Spinal cord (tissue), 10 donors: Measurements from ENCODE around the gene ONECUT3. TPM values are rescaled to one million over a fixed set of nuclear protein-coding genes. Genes with fewer than 3 reads are reported as not detected.
"Not testable (repeated sequence)": the region's sequence is repeated elsewhere in the genome, so short reads cannot be mapped to it uniquely, and the experiment has no call there.

Experiments
- DNase-seq, 6 donors: peaks; one replicate each; pipeline versions ENCODE4 v3.0.0 to v3.0.0-alpha.2; 2013 to 2015; ENCODE audit warnings: low spot score in 6 of 6, low read depth in 4 of 6
- H3K27ac ChIP-seq: one replicate; pipeline ENCODE4 v1.5.1; 2013; ENCODE audit warnings: low read depth, low read length, control low read depth
- H3K27me3 ChIP-seq: one replicate; pipeline ENCODE4 v1.6.1; 2013; ENCODE audit warnings: low read length; ENCODE audit not compliant: control insufficient read depth, insufficient read depth
- H3K36me3 ChIP-seq: one replicate; pipeline ENCODE4 v1.6.1; 2013; ENCODE audit warnings: low read length; ENCODE audit not compliant: control insufficient read depth, insufficient read depth
- H3K4me1 ChIP-seq: one replicate; pipeline ENCODE4 v1.6.1; 2013; ENCODE audit warnings: low read length; ENCODE audit not compliant: control insufficient read depth, insufficient read depth
- H3K4me3 ChIP-seq: one replicate; pipeline ENCODE4 v1.5.1; 2013; ENCODE audit warnings: low read depth, low read length, control low read depth
- H3K9me3 ChIP-seq: one replicate; pipeline ENCODE4 v1.6.1; 2013; ENCODE audit warnings: low read length; ENCODE audit not compliant: control insufficient read depth, insufficient read depth
- WGBS: methylation state at CpG from one replicate; pipeline ENCODE4 v1.1.5; 2013; ENCODE audit warnings: missing lambda C conversion rate; ENCODE audit not compliant: insufficient coverage; 5-methylcytosine and 5-hydroxymethylcytosine counted together
- long read RNA-seq, 4 donors: transcript quantifications; one replicate each; lab custom pipeline, GENCODE V29; 2026
- polyA plus RNA-seq, 2 donors: library from polyadenylated mRNA; unstranded; fragments of 120-200 nt; gene quantifications; one replicate each; pipeline ENCODE4 v1.2.1, GENCODE V29; 2013; ENCODE audit not compliant: insufficient read length in 2 of 2
- total RNA-seq, 2 donors: library from RNA; depleted of rRNA in 1 of 2; stranded (reverse); fragments of 120-200 nt in 1 of 2; fragments of >200 nt in 1 of 2; gene quantifications; one replicate each; pipeline versions ENCODE4 v1.2.3 to v1.2.4, GENCODE V29; 2013 to 2014
- donor health status: healthy.

ONECUT3 gene
- under 1 TPM in 1 of 2 donors, not detected in 1; 0.06 TPM for total RNA-seq
- polyA plus RNA-seq, result under 1 TPM; 0.62 to 0.66 TPM
- long read RNA-seq, donor 1, result 0 reads
- long read RNA-seq, donor 2, result 0 reads
- long read RNA-seq, donor 3, result 0 reads
- long read RNA-seq, donor 4, result 0 reads

DNA sequence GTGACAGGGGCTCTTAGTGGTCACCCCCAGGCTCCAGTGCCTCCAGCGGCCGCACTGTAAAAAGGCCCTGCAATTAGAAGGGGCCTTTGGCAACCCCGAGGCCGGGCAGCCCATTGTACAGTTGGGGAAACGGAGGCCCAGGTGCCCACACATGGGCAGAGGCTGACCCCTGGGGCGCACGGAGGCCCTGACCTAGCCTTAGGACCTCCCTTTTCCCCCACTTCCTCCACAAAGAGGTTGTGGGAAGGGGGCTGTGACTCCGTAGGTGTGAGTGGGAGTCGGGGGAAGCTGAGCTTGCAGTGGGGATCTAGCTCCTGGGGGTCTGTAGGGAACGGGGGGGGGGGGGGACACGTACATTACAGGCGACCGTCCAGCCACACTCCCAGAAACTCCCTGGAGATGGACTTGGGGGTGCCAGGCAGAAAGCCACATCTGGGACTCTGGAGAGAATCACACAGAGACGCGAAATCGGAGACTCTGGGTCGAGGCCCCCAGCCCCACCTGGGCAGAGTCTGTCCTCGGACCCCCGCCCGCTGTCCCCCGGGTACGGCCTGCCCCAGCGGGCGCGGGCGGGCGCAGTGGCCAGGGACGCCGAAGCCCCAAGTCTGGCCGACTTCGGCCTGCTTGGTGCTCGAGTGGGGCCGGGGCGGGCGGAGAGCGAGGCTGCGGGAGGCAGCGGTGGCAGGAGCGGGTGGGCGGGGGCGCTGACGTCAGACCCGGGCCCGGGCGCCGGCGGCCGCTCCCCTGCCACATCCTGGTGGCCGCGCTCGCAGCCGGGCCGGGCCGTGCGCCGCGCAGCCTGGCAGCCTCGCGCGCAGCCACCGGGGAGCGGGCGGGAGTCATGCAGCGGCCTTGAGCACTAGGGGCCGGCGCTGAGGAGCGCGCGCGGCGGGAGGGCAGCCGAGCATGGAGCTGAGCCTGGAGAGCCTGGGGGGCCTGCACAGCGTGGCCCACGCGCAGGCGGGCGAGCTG is at the start of gene ONECUT3:
Gene ONECUT3 (plus strand): TSS at position 750 of the 972 bp plus-strand sequence. CDS start 157 bp downstream, at position 907.
- WGBS, result under 1% methylated on average over 68 of the region's 77 CpGs
- no peaks in the 10 kb centered on the region for H3K9me3 ChIP-seq
- H3K4me3 ChIP-seq, result no peak within 1 kb of the TSS
- no peak for DNase-seq
- H3K27me3 ChIP-seq, result peaks cover 86% of the 10 kb centered on the region
- no peaks in the 10 kb centered on the region for H3K36me3 ChIP-seq
- H3K4me1 ChIP-seq, result peaks cover 20% of the 10 kb centered on the region
- H3K27ac ChIP-seq, result no peak within 1 kb of the TSS

DNA sequence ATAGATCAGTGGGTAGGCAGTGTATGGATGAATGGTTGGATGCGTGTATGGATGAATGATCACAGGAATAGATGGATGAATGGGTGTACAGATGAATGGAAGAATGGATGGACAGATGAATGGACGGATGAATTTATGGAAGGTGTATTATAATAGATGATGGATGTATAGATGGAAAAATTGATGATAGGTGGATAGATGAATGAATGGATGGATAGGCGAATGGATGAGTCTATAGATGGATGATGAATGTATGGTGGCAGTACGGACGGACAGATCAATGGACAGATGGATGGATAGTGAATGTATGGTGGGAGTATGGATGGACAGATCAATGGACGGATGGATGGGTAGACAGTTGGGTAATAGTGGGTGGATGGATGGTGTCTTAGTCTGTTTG is 49.0 kb upstream of the ONECUT3 start:
- Histone ChIP-seq H3K27me3 (peaks cover 22% of the 10 kb centered on the region), H3K36me3 (no peaks in the 10 kb centered on the region), H3K4me1 (peaks cover 10% of the 10 kb centered on the region), H3K4me3 (no peak overlapping the region), H3K27ac (no peak overlapping the region), H3K9me3 (no peaks in the 10 kb centered on the region)
- DNase-seq, result no peak
- 88% methylated on average over 6 of the region's 6 CpGs for WGBS

DNA sequence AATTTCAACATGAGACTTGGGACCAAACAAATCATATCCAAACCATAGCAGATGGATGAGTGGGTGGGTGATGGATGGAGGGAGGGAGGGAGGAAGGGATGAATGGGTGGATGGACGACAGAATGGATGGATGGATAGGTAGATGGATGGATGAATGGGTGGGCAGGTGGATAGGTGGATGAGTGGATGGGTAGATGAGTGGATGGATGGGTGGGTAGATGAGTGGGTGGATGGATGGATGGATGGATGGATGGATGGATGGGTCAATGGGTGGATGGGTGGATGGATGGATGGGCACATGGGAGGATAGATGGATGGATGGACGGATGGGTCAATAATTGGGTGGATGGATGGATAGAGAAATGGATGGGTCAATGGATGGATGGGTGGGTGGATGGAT is 47.9 kb upstream of the ONECUT3 start:
- WGBS, result 72% methylated on average over 2 of the region's 2 CpGs
- no peaks in the 10 kb centered on the region for H3K36me3 ChIP-seq
- peaks cover 12% of the 10 kb centered on the region for H3K27me3 ChIP-seq
- no peak overlapping the region for H3K4me3 ChIP-seq
- no peaks in the 10 kb centered on the region for H3K9me3 ChIP-seq
- no peak for DNase-seq
- H3K27ac ChIP-seq, result no peak overlapping the region
- peaks cover 7% of the 10 kb centered on the region for H3K4me1 ChIP-seq

DNA sequence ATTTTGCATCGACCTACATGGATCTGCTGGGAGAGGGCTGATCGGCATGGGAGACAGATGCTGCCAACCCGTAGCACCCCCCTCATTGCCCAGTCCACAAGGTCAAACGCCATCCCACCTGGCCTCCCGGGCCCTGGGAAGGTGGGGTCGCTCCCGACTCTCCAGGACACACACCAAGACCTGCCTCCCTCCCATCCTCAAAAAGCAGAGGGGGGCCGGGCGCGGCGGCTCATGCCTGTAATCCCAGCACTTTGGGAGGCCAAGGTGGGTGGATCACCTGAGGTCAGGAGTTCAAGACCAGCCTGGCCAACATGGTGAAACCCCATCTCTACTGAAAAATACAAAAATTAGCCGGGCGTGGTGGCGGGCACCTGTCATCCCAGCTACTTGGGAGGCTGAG is 46.7 kb upstream of the ONECUT3 start:
- not testable (repeated sequence) for H3K9me3 ChIP-seq, H3K4me1 ChIP-seq, H3K27me3 ChIP-seq, H3K4me3 ChIP-seq, H3K27ac ChIP-seq, H3K36me3 ChIP-seq, DNase-seq
- 79% methylated on average over 7 of the region's 14 CpGs for WGBS

DNA sequence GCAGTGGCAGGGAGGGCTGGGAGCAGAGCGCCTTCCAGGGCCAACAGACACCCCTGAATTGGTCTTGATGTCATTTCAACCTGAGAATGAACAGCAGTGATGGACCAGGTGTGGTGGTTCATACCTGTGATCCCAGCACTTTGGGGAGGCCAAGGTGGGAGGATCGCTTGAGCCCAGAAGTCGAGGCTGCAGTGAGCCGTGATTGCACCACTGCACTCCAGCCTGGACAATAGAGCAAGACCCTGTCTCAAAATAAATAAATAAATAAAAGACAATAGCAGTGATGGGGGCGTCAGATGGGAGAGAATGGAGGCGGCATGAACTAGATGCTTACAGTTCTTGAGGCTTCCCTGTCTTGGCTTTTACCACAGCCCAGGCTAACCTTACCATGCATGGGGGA is 46.1 kb upstream of the ONECUT3 start:
- Histone ChIP-seq H3K4me3 (no peak overlapping the region), H3K36me3 (no peaks in the 10 kb centered on the region), H3K9me3 (no peaks in the 10 kb centered on the region), H3K4me1 (no peaks in the 10 kb centered on the region), H3K27me3 (no peaks in the 10 kb centered on the region), H3K27ac (no peak overlapping the region)
- WGBS, result 83% methylated on average over 1 of the region's 6 CpGs
- no peak for DNase-seq

DNA sequence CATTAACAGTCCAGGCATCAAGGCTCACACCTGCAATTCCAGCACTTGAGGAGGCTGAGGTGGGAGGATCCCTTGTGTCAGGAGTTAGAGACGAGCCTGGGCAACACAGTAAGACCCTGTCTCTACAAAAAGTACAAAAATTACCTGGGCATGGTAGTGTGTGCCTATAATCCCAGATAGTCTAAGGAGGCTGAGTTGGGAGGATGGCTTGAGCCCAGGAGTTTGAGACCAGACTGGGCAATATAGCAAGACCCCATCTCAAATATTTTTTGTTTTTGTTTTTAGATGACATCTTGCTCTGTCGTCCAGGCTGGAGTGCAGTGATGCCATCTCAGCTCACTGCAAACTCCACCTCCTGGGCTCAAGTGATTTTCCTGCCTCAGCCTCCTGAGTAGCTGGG is 40.1 kb upstream of the ONECUT3 start:
- Histone ChIP-seq H3K9me3 (no peaks in the 10 kb centered on the region), H3K4me1 (no peaks in the 10 kb centered on the region), H3K27me3 (peaks cover 5% of the 10 kb centered on the region), H3K36me3 (no peaks in the 10 kb centered on the region), H3K4me3 (no peak overlapping the region), H3K27ac (no peak overlapping the region)
- 80% methylated on average over 2 of the region's 2 CpGs for WGBS
- no peak for DNase-seq

DNA sequence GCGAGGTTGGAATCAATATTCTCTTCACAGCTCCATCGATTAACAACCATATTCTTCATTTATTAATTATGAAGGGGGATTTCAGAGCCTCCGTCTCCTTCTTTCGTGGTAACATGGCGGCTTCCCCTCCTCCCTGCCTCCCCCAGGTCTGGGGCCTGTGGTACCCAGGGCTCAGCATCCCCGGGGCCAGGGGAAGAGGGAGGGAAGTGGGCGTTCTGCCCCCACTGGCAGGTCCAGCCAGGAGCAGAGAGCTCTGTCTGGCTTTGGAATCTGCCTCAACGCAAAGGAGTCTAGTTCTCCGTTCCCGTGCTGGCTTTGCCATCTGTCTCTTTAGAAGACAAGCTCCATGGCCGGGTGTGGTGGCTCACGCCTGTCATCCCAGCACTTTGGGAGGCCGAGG is 37.8 kb upstream of the ONECUT3 start:
- no peaks in the 10 kb centered on the region for H3K9me3 ChIP-seq
- no peak overlapping the region for H3K27ac ChIP-seq
- WGBS, result 40% methylated on average over 8 of the region's 13 CpGs
- no peak for DNase-seq
- H3K27me3 ChIP-seq, result peaks cover 24% of the 10 kb centered on the region
- no peaks in the 10 kb centered on the region for H3K36me3 ChIP-seq
- peaks cover 7% of the 10 kb centered on the region for H3K4me1 ChIP-seq
- H3K4me3 ChIP-seq, result no peak overlapping the region

DNA sequence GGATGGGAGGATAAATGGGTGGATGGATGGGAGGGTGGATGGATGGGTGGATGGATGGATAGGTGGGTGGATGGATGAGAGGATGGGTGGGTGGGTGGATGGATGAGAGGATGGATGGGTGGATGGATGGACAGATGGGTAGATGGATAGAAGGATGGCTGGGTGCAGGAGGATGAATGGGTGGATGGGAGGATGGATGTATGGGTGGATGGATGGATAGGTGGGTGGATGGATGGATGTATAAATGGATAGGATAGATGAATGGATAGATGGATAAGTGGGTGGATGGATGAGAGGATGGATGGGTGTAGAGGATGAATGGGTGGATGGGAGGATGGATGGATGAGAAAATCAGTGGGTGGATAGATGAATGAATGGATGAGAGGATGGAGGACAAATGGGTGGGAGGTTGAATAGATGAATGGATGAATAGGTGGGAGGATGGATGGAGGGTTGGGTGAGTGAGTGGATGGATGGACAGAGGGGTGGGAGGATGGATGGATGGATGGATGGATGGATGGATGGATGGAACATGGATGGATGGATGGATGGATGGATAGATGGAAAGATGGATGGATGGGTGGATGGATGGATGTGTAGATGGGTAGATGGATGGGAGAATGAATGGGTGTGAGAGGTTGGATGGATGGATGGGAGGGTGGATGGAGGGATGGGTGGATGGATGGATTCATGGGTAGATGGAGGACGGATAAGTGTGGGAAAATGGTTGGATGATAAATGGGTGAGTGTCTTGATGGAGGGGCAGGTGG is 35.9 kb upstream of the ONECUT3 start:
- WGBS, result 83% methylated on average over 1 of the region's 1 CpG

DNA sequence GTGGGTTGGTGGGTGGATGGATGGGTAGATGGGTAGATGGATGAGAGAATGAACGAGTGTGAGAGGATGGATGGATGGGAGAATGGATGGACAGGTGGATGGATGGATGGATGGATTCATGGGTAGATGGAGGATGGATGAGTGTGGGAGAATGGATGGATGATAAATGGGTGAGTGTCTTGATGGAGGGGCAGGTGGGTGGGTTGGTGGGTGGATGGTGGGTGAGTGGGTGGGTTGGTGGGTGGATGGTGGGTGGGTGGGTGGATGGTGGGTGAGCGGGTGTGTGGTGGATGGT is 35.4 kb upstream of the ONECUT3 start:
- H3K27ac ChIP-seq, result no peak overlapping the region
- no peak for DNase-seq
- 78% methylated on average over 1 of the region's 2 CpGs for WGBS
- no peak overlapping the region for H3K4me3 ChIP-seq
- H3K27me3 ChIP-seq, result peaks cover 24% of the 10 kb centered on the region
- H3K4me1 ChIP-seq, result peaks cover 7% of the 10 kb centered on the region
- no peaks in the 10 kb centered on the region for H3K9me3 ChIP-seq
- no peaks in the 10 kb centered on the region for H3K36me3 ChIP-seq

More for the DNA sequence above, 35.9 kb upstream of the ONECUT3 start:
- H3K4me3 ChIP-seq, result no peak overlapping the region
- H3K36me3 ChIP-seq, result no peaks in the 10 kb centered on the region
- peaks cover 24% of the 10 kb centered on the region for H3K27me3 ChIP-seq
- H3K4me1 ChIP-seq, result peaks cover 7% of the 10 kb centered on the region
- no peak overlapping the region for H3K27ac ChIP-seq
- DNase-seq, result no peak
- H3K9me3 ChIP-seq, result no peaks in the 10 kb centered on the region
